Measurements from ENCODE around the gene FAM124A. TPM values are rescaled to one million over a fixed set of nuclear protein-coding genes. Genes with fewer than 3 reads are reported as not detected.

FAM124A gene
- total and polyA plus RNA-seq, 8 donors, result 2.4 to 9.3 (median 5.7) TPM

DNA sequence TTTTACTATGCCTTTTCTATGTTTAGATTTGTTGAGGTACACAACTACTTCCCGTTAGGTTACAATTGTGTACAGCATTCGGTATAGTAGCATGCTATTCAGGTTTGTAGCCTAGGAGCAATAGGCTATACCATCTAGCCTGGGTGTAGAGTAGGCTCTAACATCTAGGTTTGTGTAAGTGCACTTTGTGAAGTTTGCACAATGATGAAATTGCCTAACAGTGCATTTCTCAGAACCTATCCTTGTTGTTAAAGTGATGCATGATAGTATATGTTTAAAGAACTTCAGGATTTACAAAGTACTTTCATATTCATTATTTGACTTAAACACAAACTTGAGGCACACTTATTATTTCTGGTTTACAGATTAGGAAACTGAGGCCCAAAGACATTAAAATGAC lies 105.8 kb downstream of the FAM124A start:
- H3K4me3 ChIP-seq, result no peak overlapping the region
- DNase-seq (no peak), ATAC-seq (no peak)
- TF ChIP-seq, protein P1, sequence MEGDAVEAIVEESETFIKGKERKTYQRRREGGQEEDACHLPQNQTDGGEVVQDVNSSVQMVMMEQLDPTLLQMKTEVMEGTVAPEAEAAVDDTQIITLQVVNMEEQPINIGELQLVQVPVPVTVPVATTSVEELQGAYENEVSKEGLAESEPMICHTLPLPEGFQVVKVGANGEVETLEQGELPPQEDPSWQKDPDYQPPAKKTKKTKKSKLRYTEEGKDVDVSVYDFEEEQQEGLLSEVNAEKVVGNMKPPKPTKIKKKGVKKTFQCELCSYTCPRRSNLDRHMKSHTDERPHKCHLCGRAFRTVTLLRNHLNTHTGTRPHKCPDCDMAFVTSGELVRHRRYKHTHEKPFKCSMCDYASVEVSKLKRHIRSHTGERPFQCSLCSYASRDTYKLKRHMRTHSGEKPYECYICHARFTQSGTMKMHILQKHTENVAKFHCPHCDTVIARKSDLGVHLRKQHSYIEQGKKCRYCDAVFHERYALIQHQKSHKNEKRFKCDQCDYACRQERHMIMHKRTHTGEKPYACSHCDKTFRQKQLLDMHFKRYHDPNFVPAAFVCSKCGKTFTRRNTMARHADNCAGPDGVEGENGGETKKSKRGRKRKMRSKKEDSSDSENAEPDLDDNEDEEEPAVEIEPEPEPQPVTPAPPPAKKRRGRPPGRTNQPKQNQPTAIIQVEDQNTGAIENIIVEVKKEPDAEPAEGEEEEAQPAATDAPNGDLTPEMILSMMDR (IDR thresholded peaks at IDR 0.05), result no peak
- H3K4me1 ChIP-seq, result no peaks in the 10 kb centered on the region
- no peaks in the 10 kb centered on the region for H3K36me3 ChIP-seq
- no peak overlapping the region for H3K27ac ChIP-seq
- no peaks in the 10 kb centered on the region for H3K27me3 ChIP-seq
- intact Hi-C loops (cut with DNase I), result no loop called here
- H3K9me3 ChIP-seq, result no peaks in the 10 kb centered on the region

DNA sequence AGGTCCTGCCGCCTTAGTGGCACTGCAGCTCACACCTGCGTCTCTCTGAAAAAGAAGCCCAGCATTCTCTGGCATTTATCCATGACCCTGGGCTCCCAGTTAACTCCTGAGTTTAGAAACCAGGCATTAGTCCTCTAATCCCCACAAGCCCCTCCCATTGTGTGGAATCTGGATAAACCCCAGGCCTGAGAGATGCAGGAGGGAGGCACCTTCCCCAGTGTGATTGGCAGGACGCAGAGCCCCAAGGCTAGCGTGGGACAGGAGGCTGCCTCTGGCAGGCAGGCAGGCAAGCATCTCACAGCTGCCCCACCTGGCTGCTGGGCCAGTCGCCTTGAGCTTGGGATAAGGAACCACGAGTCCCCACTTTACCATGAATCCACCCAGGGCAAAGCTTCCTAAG lies 106.3 kb downstream of the FAM124A start:
- TF ChIP-seq, protein P1 (IDR thresholded peaks at IDR 0.05), result no peak
- intact Hi-C loops (cut with DNase I), result no loop called here
- Histone ChIP-seq H3K9me3 (no peaks in the 10 kb centered on the region), H3K4me1 (no peaks in the 10 kb centered on the region), H3K36me3 (no peaks in the 10 kb centered on the region), H3K27ac (no peak overlapping the region), H3K4me3 (no peak overlapping the region), H3K27me3 (no peaks in the 10 kb centered on the region)
- DNase-seq (no peak), ATAC-seq (no peak)

DNA sequence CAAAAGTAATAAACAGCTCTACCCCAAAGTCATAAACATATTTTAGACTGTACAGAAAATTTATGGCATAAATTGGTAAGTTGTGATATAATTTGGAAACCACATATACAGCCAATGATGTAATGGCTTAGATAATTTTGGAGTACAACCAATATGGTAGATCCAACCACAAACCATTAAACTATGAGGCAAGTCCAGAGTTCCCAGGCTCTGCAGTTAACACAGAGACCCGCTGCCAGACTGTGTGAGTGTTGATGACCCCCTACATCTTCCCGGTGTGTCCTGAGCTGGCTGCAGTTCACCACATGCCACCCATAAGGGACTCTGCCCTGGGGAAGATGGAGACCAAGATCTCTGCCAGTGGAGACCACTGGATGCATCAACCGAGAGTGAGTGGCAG lies 107.4 kb downstream of the FAM124A start:
- no peaks in the 10 kb centered on the region for H3K27me3 ChIP-seq
- H3K4me1 ChIP-seq, result no peaks in the 10 kb centered on the region
- DNase-seq (no peak), ATAC-seq (no peak)
- H3K4me3 ChIP-seq, result no peak overlapping the region
- H3K36me3 ChIP-seq, result no peaks in the 10 kb centered on the region
- intact Hi-C loops (cut with DNase I), result no loop called here
- no peak overlapping the region for H3K27ac ChIP-seq
- H3K9me3 ChIP-seq, result no peaks in the 10 kb centered on the region
- TF ChIP-seq, protein P1 (IDR thresholded peaks at IDR 0.05), result no peak

DNA sequence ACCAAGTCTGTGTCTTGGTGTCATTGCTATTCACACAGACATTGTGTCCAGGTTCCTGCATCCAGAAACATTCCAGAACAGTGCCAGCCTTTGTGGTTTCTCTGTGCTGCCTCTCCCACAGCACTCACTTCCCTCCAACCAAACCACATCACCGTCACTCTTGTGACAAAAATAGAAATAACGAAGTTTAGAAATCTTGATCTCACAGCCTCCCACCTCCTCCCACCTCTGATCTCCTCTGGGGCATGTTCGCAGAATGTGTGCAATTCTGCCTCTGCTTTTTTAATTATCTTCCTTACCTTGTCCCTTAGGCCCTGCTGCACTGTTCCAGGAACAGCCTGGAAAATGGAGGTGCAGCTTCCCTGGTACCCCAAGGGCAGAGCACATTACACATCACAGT lies 108.6 kb downstream of the FAM124A start:
- Histone ChIP-seq H3K36me3 (no peaks in the 10 kb centered on the region), H3K27me3 (no peaks in the 10 kb centered on the region), H3K27ac (no peak overlapping the region), H3K4me3 (no peak overlapping the region), H3K4me1 (no peaks in the 10 kb centered on the region), H3K9me3 (no peaks in the 10 kb centered on the region)
- ATAC-seq (peak; percentile 27), DNase-seq (no peak)
- TF ChIP-seq, protein P1 (IDR thresholded peaks at IDR 0.05), result no peak
- intact Hi-C loops (cut with DNase I), result no loop called here

DNA sequence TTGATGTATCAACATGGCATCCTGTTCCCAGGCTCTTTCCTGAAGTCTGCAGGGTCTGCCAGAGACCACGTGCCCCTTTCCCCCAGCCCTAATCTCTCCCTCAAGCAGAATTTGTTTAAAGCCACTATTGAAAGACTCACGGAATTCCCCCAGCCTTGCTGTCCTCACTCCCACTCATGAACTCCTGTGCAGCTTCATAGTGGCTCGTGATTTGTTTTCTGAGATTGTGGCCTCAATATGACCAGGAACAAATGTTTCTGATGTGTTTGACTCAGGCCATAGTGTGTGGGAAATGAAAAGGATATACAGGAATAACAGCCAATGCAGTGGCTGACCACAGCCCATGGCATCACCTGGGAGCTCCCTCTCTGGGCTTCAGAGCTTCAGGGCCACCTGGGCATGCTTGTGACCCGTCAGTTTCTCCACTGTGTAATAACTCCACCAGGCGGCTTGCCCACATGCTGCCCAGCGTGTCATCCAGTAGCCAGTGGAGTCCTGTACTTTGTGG lies 109.2 kb downstream of the FAM124A start:
- no peak overlapping the region for H3K4me3 ChIP-seq
- no peak overlapping the region for H3K27ac ChIP-seq
- H3K9me3 ChIP-seq, result no peaks in the 10 kb centered on the region
- H3K4me1 ChIP-seq, result no peaks in the 10 kb centered on the region
- TF ChIP-seq, protein P1 (IDR thresholded peaks at IDR 0.05), result no peak
- ATAC-seq (no peak), DNase-seq (no peak)
- H3K36me3 ChIP-seq, result no peaks in the 10 kb centered on the region
- intact Hi-C loops (cut with DNase I), result no loop called here
- no peaks in the 10 kb centered on the region for H3K27me3 ChIP-seq
